Measurements from ENCODE around the gene TGFA.

The TGFA gene

DNA sequence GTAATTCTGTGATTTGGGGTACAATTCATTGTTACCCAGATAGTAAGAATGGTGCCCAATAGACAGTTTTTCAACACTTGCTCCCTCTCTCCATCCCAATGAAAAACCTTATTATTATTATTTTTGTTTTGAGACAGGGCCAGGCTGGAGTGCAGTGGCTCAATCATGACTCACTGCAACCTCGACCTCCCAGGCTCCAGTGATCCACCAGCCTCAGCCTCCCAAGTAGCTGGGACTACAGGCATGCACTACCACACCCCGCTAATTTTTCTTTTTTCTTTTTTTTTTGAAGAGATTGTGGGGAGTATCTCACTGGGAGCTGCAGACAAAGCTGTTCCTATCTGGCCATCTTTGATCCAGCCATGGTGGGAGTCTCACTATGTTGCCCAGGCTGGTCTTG lies 7.2 kb downstream of the TGFA start:
- TF ChIP-seq, protein P1, sequence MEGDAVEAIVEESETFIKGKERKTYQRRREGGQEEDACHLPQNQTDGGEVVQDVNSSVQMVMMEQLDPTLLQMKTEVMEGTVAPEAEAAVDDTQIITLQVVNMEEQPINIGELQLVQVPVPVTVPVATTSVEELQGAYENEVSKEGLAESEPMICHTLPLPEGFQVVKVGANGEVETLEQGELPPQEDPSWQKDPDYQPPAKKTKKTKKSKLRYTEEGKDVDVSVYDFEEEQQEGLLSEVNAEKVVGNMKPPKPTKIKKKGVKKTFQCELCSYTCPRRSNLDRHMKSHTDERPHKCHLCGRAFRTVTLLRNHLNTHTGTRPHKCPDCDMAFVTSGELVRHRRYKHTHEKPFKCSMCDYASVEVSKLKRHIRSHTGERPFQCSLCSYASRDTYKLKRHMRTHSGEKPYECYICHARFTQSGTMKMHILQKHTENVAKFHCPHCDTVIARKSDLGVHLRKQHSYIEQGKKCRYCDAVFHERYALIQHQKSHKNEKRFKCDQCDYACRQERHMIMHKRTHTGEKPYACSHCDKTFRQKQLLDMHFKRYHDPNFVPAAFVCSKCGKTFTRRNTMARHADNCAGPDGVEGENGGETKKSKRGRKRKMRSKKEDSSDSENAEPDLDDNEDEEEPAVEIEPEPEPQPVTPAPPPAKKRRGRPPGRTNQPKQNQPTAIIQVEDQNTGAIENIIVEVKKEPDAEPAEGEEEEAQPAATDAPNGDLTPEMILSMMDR (conservative IDR thresholded peaks at IDR 0.05; ENCODE audit: low read depth, low read length), result no peak
- H3K4me3 ChIP-seq (ENCODE audit: low read length), result no peak overlapping the region
- no peak for DNase-seq (ENCODE audit: low read depth)

DNA sequence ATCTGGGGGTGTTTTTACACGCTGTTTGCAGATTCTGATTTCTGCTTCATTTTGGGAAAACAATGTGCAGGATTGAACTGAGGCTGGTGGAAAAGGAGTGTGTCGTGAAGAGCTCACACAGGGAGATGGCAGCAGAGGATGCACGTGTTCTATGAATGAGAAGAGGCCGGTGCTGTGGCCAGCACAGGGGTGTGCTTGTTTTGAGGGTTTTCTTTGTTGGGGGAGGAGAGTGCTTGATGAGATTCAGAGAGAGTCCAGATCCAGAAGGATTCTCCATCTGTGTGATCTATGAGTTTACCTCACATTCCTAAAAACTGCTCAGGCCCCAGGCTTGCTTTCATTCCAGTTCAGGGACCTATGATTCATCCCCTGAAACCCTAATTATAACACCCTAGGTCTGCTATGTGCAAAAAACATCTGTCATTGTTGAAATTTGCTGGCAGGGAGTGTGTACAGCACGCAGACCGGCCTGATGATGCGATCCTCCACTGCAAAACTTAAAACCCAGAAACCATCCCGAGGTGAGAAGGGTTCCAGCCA lies 12.1 kb downstream of the TGFA start:
- DNase-seq (ENCODE audit: low read depth), result no peak
- TF ChIP-seq, protein P1 (conservative IDR thresholded peaks at IDR 0.05; ENCODE audit: low read depth, low read length), result no peak
- H3K4me3 ChIP-seq (ENCODE audit: low read length), result no peak overlapping the region

DNA sequence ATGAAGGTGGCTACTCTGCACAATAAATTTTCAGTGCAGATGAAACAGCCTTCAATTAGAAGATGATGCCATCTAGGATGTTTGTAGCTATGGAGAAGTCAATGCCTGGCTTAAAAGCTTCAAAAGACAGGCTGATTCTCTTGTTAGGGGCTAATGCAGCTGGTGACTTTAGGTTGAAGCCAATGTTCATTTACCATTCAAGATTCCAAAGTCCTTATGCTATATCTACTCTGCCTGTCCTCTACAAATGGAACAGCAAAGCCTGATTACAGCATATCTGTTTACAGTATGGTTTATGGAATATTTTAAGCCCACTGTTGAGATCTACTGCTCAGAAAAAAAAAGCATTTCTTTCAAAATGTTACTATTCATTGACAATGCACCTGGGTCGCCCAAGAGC lies 15.8 kb downstream of the TGFA start:
- no peak overlapping the region for H3K4me3 ChIP-seq (ENCODE audit: low read length)
- TF ChIP-seq, protein P1 (conservative IDR thresholded peaks at IDR 0.05; ENCODE audit: low read depth, low read length), result no peak
- DNase-seq (ENCODE audit: low read depth), result no peak

DNA sequence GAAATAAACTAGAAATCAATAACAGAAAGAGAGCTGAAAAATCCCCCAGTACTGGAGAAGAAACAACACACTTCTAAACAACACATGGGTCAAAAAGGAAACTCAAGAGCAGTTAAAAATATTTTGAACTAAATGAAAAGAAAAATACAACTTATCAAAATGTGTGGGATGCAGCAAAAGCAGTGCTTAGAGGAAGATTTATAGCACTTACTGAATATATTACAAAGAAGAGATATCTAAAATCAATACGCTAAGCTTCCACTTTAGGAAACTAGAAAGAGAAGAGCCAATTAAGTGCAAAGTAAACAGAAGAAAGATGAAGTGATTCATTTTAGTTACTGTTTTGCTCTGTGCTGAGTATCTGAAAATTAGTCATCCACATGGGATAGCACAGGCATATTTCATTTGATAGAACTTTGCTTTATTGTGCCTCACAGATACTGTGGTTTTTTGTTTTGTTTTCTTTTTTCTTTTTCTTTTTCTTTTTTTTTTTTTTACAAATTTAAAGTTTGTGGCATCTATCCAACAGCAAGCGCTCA lies 17.0 kb downstream of the TGFA start:
- no peak for DNase-seq (ENCODE audit: low read depth)
- TF ChIP-seq, protein P1 (conservative IDR thresholded peaks at IDR 0.05; ENCODE audit: low read depth, low read length), result no peak
- H3K4me3 ChIP-seq (ENCODE audit: low read length), result no peak overlapping the region

DNA sequence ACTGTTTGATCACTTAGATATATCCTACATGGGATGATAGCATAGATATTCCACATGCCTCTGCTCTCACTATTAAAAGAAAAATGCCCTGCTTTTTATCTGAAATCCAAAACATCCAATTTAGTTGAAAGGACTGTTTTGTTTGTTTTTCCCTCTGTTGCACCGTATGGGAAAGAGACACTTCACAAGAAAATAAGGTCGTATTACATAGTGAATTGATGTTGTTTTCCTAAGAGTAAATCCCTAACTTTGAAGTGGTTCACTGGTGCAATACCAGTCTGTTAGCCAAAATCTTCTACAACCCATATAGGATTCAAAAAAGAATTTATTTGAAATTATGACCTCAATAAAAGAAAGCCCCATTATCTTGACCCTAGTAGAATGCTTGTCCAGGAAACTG lies 18.1 kb downstream of the TGFA start:
- DNase-seq (ENCODE audit: low read depth), result no peak
- TF ChIP-seq, protein P1 (conservative IDR thresholded peaks at IDR 0.05; ENCODE audit: low read depth, low read length), result no peak
- H3K4me3 ChIP-seq (ENCODE audit: low read length), result no peak overlapping the region

DNA sequence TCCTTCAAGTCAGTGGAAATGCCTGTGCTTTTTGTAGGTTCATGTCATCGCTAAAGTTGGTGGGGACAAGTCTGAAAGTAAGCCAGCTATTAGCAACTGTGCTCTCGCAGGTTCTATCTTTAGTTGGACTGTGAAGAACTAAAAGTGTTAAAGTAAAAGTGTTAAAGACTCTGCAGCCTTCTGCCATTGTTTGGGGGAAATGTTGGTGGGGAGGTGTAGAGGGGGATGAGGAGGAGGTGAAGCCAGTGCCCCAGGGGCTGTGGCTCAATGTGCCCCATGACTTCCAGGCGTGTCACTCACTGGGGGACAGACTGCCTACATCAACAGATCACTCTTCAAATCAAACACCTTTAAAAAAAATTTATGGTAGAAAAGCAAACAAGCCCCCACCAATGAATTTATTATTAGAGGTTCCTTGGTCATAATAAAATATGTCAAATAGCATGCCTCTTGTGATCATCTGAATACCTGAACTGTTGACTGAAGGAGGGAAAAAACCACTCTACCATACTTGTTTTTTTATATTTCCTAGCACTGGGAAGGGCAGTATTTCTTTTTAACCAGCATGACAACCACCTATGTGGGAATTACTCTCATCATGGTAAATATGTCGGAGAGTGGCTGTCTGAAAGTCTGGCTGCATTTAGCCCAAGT lies 19.3 kb downstream of the TGFA start:
- H3K4me3 ChIP-seq (ENCODE audit: low read length), result no peak overlapping the region
- no peak for DNase-seq (ENCODE audit: low read depth)
- TF ChIP-seq, protein P1 (conservative IDR thresholded peaks at IDR 0.05; ENCODE audit: low read depth, low read length), result no peak

Measured in retinal pigment epithelial cell (primary cell).